HepG2 (cell line): ENCODE measurements around the gene KDR. TPM values are rescaled to one million over a fixed set of nuclear protein-coding genes. Genes with fewer than 3 reads are reported as not detected.

Experiments used
- ATAC-seq: fragments of 200-7000 bp; cut with Tn5 transposase; 3 replicates; pipeline ENCODE4 v1.9.1; 2020; ENCODE audit warnings: mild to moderate bottlenecking, moderate library complexity
- BruUV-seq: library from RNA; stranded (reverse); fragments of 400-500 nt; replicated peaks from 2 replicates; lab custom pipeline; 2021; lab: Mats Ljungman, UMichigan
- CTCF ChIA-PET: fragments of 300-600 bp; formaldehyde crosslinking; extraction: SDS; loops from one replicate; lab custom pipeline; 2021; ENCODE audit warnings: low total read pairs, inconsistent platforms, low intra/inter-chr PET ratio; lab: Yijun Ruan, JAX
- POLR2A ChIA-PET: fragments of 350-600 bp; sonication (Branson Sonifier 250); formaldehyde crosslinking; loops from one replicate; lab custom pipeline; 2020; ENCODE audit warnings: antibody characterized with exemption, inconsistent platforms; lab: Yijun Ruan, JAX
- DNase-seq: peaks from one replicate; pipeline ENCODE4 v3.0.0-alpha.2; 2015; ENCODE audit warnings: low spot score
- FAIRE-seq: peaks from 3 replicates; lab custom pipeline; 2011; peaks lifted over from hg19 to GRCh38; lab: Jason Lieb, UNC
- H2AFZ ChIP-seq: one replicate; pipeline ENCODE4 v1.6.1; 2011; ENCODE audit warnings: low read length, inconsistent platforms
- H3K27ac ChIP-seq: fragments of 300-600 bp; 3 replicates; pipeline ENCODE4 v1.8.0; 2011; ENCODE audit warnings: mixed run types, mild to moderate bottlenecking, mixed read lengths, low read length, inconsistent platforms; ENCODE audit not compliant: insufficient read depth; ENCODE audit errors: extremely low read length
- H3K27me3 ChIP-seq, 2 experiments: fragments of 200-600 bp in 1 of 2; 2 replicates in 1 of 2; 3 replicates in 1 of 2; pipeline versions ENCODE4 v1.6.0 to v1.8.0; 2011; ENCODE audit warnings: low read length in 2 of 2, mild to moderate bottlenecking in 2 of 2, moderate library complexity in 2 of 2, inconsistent platforms in 1 of 2; ENCODE audit not compliant: insufficient read depth in 2 of 2, control insufficient read depth in 1 of 2
- H3K36me3 ChIP-seq, 2 experiments: fragments of 200-600 bp in 1 of 2; replicated peaks in 1 of 2; 2 replicates in 1 of 2; 3 replicates in 1 of 2; pipeline versions ENCODE4 v1.5.1 to v1.8.0; 2011; ENCODE audit warnings: low read length in 2 of 2, inconsistent platforms in 1 of 2; ENCODE audit not compliant: insufficient read depth in 2 of 2, control insufficient read depth in 1 of 2
- H3K4me1 ChIP-seq: 2 replicates; pipeline ENCODE4 v1.5.1; 2012; ENCODE audit warnings: low read length, inconsistent platforms; ENCODE audit not compliant: insufficient read depth
- H3K4me2 ChIP-seq: 2 replicates; pipeline ENCODE4 v1.6.0; 2011; ENCODE audit warnings: low read depth, low read length, inconsistent platforms
- H3K4me3 ChIP-seq, 3 experiments: fragments of 200-600 bp in 1 of 3; sonication (generic), shearing (Covaris generic) in 1 of 3; replicated peaks in 1 of 3; 2 replicates each; pipeline ENCODE4 v1.5.1; 2011 to 2016; ENCODE audit warnings: low read length in 3 of 3, inconsistent platforms in 2 of 3, low read depth in 2 of 3, mild to moderate bottlenecking in 2 of 3, control low read depth in 1 of 3, mixed read lengths in 1 of 3; ENCODE audit not compliant: insufficient read depth in 1 of 3
- H3K79me2 ChIP-seq: one replicate; pipeline ENCODE4 v1.6.1; 2011; ENCODE audit warnings: low read length, inconsistent platforms; ENCODE audit not compliant: insufficient read depth
- H3K9ac ChIP-seq: 2 replicates; pipeline ENCODE4 v1.6.0; 2011; ENCODE audit warnings: mild to moderate bottlenecking, low read depth, low read length, inconsistent platforms; ENCODE audit not compliant: insufficient read depth
- H3K9me3 ChIP-seq: 2 replicates; pipeline ENCODE4 v1.5.1; 2012; ENCODE audit warnings: mild to moderate bottlenecking, low read length
- H4K20me1 ChIP-seq: 2 replicates; pipeline ENCODE4 v1.6.0; 2011; ENCODE audit warnings: inconsistent platforms, mild to moderate bottlenecking, low read length, moderate library complexity; ENCODE audit not compliant: insufficient read depth
- ARID2 ChIP-seq: sonication (generic); formaldehyde crosslinking; IDR thresholded peaks from 2 replicates; pipeline ENCODE4 v1.8.1; 2022; ENCODE audit warnings: mild to moderate bottlenecking, missing genetic modification reagents, borderline replicate concordance
- CENPX ChIP-seq: sonication (generic); formaldehyde crosslinking; IDR thresholded peaks from 2 replicates; pipeline ENCODE4 v1.9.0; 2021; ENCODE audit warnings: mild to moderate bottlenecking, missing genetic modification reagents, moderate library complexity
- KAT7 ChIP-seq: IDR thresholded peaks from 2 replicates; pipeline ENCODE4 v1.6.1; 2018; ENCODE audit warnings: borderline replicate concordance, missing compliant biosample characterization
- KLF16 ChIP-seq, 2 experiments: sonication (generic) in 1 of 2; formaldehyde crosslinking in 1 of 2; IDR thresholded peaks; 2 replicates each; pipeline versions ENCODE4 v1.6.1 to v1.8.0; 2016 to 2023; ENCODE audit warnings: missing genetic modification reagents in 2 of 2, missing compliant biosample characterization in 1 of 2
- SCMH1 ChIP-seq: sonication (generic); formaldehyde crosslinking; IDR thresholded peaks from 2 replicates; pipeline ENCODE4 v1.9.0; 2021; ENCODE audit warnings: missing genetic modification reagents, mild to moderate bottlenecking, borderline replicate concordance
- ZFP1 ChIP-seq: IDR thresholded peaks from 2 replicates; pipeline ENCODE4 v1.6.1; 2016
- ZNF263 ChIP-seq: sonication (generic); formaldehyde crosslinking; IDR thresholded peaks from 2 replicates; pipeline ENCODE4 v1.4.0; 2020; ENCODE audit warnings: missing genetic modification reagents
- ZNF572 ChIP-seq: sonication (generic); formaldehyde crosslinking; IDR thresholded peaks from 2 replicates; pipeline ENCODE4 v1.5.1; 2020; ENCODE audit warnings: mild to moderate bottlenecking, missing genetic modification reagents
- WGBS: methylation state at CpG from one replicate; pipeline ENCODE4 v1.1.6; 2017; ENCODE audit warnings: low lambda C conversion rate; 5-methylcytosine and 5-hydroxymethylcytosine counted together
- in situ Hi-C: cut with HindIII; loops from 2 replicates; pipeline ENCODE4 v1.10.0; 2017; ENCODE audit warnings: low pct_unique_long_range_greater_than_20kb; ENCODE audit not compliant: extremely low pct_ligation_motif_present
- intact Hi-C: fragments of 100-400 bp; cut with micrococcal nuclease; formaldehyde crosslinking; loops from one replicate; pipeline ENCODE4 v1.10.0; 2022; ENCODE audit not compliant: unreplicated experiment
- polyA plus RNA-seq, 8 experiments: library from polyadenylated mRNA; depleted of rRNA in 3 of 8; stranded (reverse) in 7 of 8; unstranded in 1 of 8; fragments of >200 nt; fragmentation: Illumina TruSeq in 4 of 8; extraction: Trizol in 4 of 8; gene quantifications; 2 replicates each; pipeline versions ENCODE4 v1.2.1 to v1.2.3, GENCODE V29; 2011 to 2016; ENCODE audit warnings: low read depth in 4 of 8, missing spikeins in 1 of 8, mixed read lengths in 1 of 8; ENCODE audit not compliant: insufficient read depth in 1 of 8
- total RNA-seq, 5 experiments: library from RNA; depleted of rRNA; stranded (reverse); fragments of >200 nt; fragmentation: Illumina TruSeq; extraction: Trizol; gene quantifications; 2 replicates each; pipeline ENCODE4 v1.2.3, GENCODE V29; 2016; ENCODE audit warnings: low read depth in 1 of 5
- TF ChIP-seq, protein P1 (sequence below): sonication (generic); formaldehyde crosslinking; conservative IDR thresholded peaks from 2 replicates; pipeline ENCODE4 v1.4.0; 2020; ENCODE audit warnings: missing genetic modification reagents
- TF ChIP-seq, protein P2 (sequence below): sonication (generic); formaldehyde crosslinking; IDR thresholded peaks from 2 replicates; pipeline ENCODE4 v1.5.0; 2020; ENCODE audit warnings: mild to moderate bottlenecking, low read depth, missing genetic modification reagents, borderline replicate concordance

The KDR gene
- total and polyA plus RNA-seq, 2 of the 13 experiments (the other 11 are each of a cell fraction or from before 2014, with no cell fraction given): not detected

DNA sequence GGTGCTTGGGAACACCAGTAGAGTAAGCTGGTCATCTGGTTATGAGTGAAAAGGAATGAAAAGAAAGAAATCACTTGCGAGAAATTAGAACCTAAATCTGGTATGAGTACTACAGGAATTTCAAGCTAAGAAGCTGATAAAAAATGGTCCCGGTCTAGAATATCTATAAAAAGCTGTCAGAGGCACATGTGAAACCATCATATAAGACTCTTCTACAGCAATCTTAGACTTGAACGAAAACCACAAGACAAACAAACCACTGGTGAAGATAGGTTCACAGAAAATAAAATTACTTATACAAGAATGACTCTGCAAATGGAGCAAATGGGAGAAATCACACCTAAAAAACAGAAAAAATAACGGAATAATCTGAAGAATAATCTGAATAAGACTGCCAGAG, 69.9 kb downstream of the KDR start:
- Histone ChIP-seq H3K79me2 (no peaks in the 10 kb centered on the region), H3K4me3 (no peak overlapping the region), H4K20me1 (no peaks in the 10 kb centered on the region), H2AFZ (no peak overlapping the region), H3K9ac (no peak overlapping the region), H3K4me1 (no peaks in the 10 kb centered on the region), H3K4me2 (no peak overlapping the region), H3K36me3 (no peaks in the 10 kb centered on the region), H3K9me3 (no peaks in the 10 kb centered on the region), H3K27me3 (no peaks in the 10 kb centered on the region), H3K27ac (no peak overlapping the region)
- intact Hi-C loops: no loop called here
- CTCF ChIA-PET: no interaction called here
- 4% methylated on average over 4 of the region's 4 CpGs for WGBS
- TF ChIP-seq SCMH1 (CRISPR knock-in tag) (no peak), ZNF572 (no peak), ZFP1 (CRISPR knock-in tag) (no peak), ZNF263 (CRISPR knock-in tag) (no peak)
- ATAC-seq (no peak), DNase-seq (no peak), FAIRE-seq (no peak)
- BruUV-seq: no TSS peak
- POLR2A ChIA-PET: no interaction called here
- in situ Hi-C loops: no loop called here

DNA sequence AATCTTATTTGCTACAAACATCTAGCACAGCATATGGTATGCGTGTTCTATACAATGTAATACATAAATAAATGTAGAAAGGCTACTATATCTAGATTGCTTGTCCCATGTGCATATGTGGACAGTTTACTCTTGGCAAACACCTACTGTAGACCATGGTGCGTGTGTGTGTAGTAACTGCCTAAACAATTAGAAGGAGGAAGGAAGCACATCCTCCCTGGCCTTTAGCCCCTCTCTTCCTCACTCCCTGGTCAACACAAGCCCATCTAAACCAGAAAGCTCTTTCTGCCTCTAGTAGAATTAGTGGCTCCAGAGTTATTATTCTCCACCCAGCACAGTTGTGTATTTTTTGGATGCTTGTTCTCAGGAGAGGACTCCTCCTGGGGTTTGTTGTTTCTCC, 73.9 kb downstream of the KDR start:
- no peak overlapping the region for H3K9ac ChIP-seq
- no peaks in the 10 kb centered on the region for H3K27me3 ChIP-seq
- in situ Hi-C loops (no loop called here), intact Hi-C loops (no loop called here)
- CTCF ChIA-PET: no interaction called here
- no peaks in the 10 kb centered on the region for H3K79me2 ChIP-seq
- H3K4me3 ChIP-seq: no peak overlapping the region
- FAIRE-seq (no peak), DNase-seq (no peak)
- no peaks in the 10 kb centered on the region; the same call in 1 of the 2 replicates for H3K9me3 ChIP-seq
- no peak overlapping the region for H3K27ac ChIP-seq
- TF ChIP-seq KAT7 (CRISPR knock-in tag): no peak
- TF ChIP-seq CENPX (CRISPR knock-in tag): no peak
- TF ChIP-seq ARID2: no peak
- TF ChIP-seq, protein P1, sequence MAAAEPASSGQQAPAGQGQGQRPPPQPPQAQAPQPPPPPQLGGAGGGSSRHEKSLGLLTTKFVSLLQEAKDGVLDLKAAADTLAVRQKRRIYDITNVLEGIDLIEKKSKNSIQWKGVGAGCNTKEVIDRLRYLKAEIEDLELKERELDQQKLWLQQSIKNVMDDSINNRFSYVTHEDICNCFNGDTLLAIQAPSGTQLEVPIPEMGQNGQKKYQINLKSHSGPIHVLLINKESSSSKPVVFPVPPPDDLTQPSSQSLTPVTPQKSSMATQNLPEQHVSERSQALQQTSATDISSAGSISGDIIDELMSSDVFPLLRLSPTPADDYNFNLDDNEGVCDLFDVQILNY (CRISPR knock-in tag): no peak
- TF ChIP-seq, protein P2, sequence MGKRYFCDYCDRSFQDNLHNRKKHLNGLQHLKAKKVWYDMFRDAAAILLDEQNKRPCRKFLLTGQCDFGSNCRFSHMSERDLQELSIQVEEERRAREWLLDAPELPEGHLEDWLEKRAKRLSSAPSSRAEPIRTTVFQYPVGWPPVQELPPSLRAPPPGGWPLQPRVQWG (CRISPR knock-in tag): no peak
- TF ChIP-seq KLF16 (CRISPR knock-in tag; IDR thresholded peaks at IDR 0.05): no peak
- TF ChIP-seq, all 625 proteins: peak for 0
- Histone ChIP-seq H2AFZ (no peak overlapping the region), H3K4me1 (no peaks in the 10 kb centered on the region), H3K4me2 (no peak overlapping the region), H4K20me1 (no peaks in the 10 kb centered on the region), H3K36me3 (no peaks in the 10 kb centered on the region)
- BruUV-seq: no TSS peak
- ATAC-seq: no peak
- POLR2A ChIA-PET: no interaction called here
- WGBS: 25% methylated on average over 2 of the region's 2 CpGs
